ENCODE measurements around the gene TEP1. TPM values are rescaled to one million over a fixed set of nuclear protein-coding genes. Genes with fewer than 3 reads are reported as not detected.

TEP1 gene
- total and polyA plus RNA-seq, 10 of the 15 experiments (the other 5 are each of a cell fraction or from before 2014, with no cell fraction given), result 3.3 to 29.7 (median 16.8) TPM

GRCh38 chr14:20376071-20376588 lies 37.2 kb downstream of the TEP1 start:
- in situ Hi-C loops (cut with MboI) (no loop called here), intact Hi-C loops (cut with micrococcal nuclease; ENCODE audit: unreplicated experiment) (no loop called here)
- WGBS (ENCODE audit: insufficient coverage, insufficient replicate concordance, low lambda C conversion rate, missing lambda C conversion rate), result 99% methylated on average over 12 of the region's 12 CpGs
- SMC1A ChIA-PET (ENCODE audit: uncharacterized antibody, unreplicated experiment), result interaction anchor here (1.4 kb wide), 1 partner anchor 25 kb away, joined by 3 read pairs; no protein-coding TSS in a partner anchor
- Histone ChIP-seq H3K4me3 (no peak overlapping the region), H3K4me1 (ENCODE audit: control insufficient read depth, insufficient read depth, low read length) (no peaks in the 10 kb centered on the region), H4K20me1 (ENCODE audit: control insufficient read depth, insufficient read depth) (no peaks in the 10 kb centered on the region), H3K36me3 (ENCODE audit: control insufficient read depth in 2 of 2, insufficient read depth in 2 of 2, low read length in 1 of 2) (peaks cover 26 to 28% of the 10 kb centered on the region in 2 experiments), H2AFZ (ENCODE audit: control insufficient read depth, low read depth, low read length) (no peak overlapping the region), H3K79me2 (ENCODE audit: control insufficient read depth, insufficient read depth, low read length) (no peaks in the 10 kb centered on the region), H3K4me2 (ENCODE audit: control insufficient read depth, insufficient read depth) (no peak overlapping the region), H3K9ac (ENCODE audit: control insufficient read depth, insufficient read depth, low read length) (no peak overlapping the region), H3K27me3 (replicated peaks in 1 of 2; ENCODE audit: control insufficient read depth in 2 of 2, insufficient read depth in 2 of 2, low read length in 1 of 2) (no peaks in the 10 kb centered on the region), H3K9me3 (replicated peaks; ENCODE audit: control insufficient read depth, insufficient read depth, low read length) (no peaks in the 10 kb centered on the region), H3K27ac (ENCODE audit: control insufficient read depth, insufficient read depth) (no peak overlapping the region)
- no TSS peak for BruUV-seq (replicated peaks)
- POLR2A ChIA-PET, result no interaction called here
- CTCF ChIA-PET, result interaction anchor here (0.9 kb wide), 1 partner anchor 18 kb away, joined by 3 read pairs; no protein-coding TSS in a partner anchor
- FAIRE-seq (no peak), ATAC-seq (no peak), DNase-seq (ENCODE audit: low read depth, low spot score) (no peak)
- TF ChIP-seq BCL3 (IDR thresholded peaks at IDR 0.05; ENCODE audit: borderline replicate concordance, insufficient read depth, low read depth, low read length, poor library complexity, severe bottlenecking), result no peak
- no peak for TF ChIP-seq ZBED1 (IDR thresholded peaks at IDR 0.05; ENCODE audit: borderline replicate concordance)
- no peak for TF ChIP-seq GATAD2B (conservative IDR thresholded peaks at IDR 0.05; ENCODE audit: low read depth)
- TF ChIP-seq NBN (IDR thresholded peaks at IDR 0.05), result no peak
- RAD21 ChIA-PET (ENCODE audit: unreplicated experiment), result no interaction called here

GRCh38 chr14:20375471-20375870 lies 37.8 kb downstream of the TEP1 start:
- FAIRE-seq (no peak), ATAC-seq (no peak), DNase-seq (ENCODE audit: low read depth, low spot score) (no peak)
- Histone ChIP-seq H3K79me2 (ENCODE audit: control insufficient read depth, insufficient read depth, low read length) (no peaks in the 10 kb centered on the region), H3K4me3 (no peak overlapping the region), H4K20me1 (ENCODE audit: control insufficient read depth, insufficient read depth) (no peaks in the 10 kb centered on the region), H3K9me3 (replicated peaks; ENCODE audit: control insufficient read depth, insufficient read depth, low read length) (no peaks in the 10 kb centered on the region), H3K27ac (ENCODE audit: control insufficient read depth, insufficient read depth) (no peak overlapping the region), H3K9ac (ENCODE audit: control insufficient read depth, insufficient read depth, low read length) (no peak overlapping the region), H3K4me1 (ENCODE audit: control insufficient read depth, insufficient read depth, low read length) (no peaks in the 10 kb centered on the region), H3K4me2 (ENCODE audit: control insufficient read depth, insufficient read depth) (no peak overlapping the region), H3K36me3 (ENCODE audit: control insufficient read depth in 2 of 2, insufficient read depth in 2 of 2, low read length in 1 of 2) (peaks cover 24 to 30% of the 10 kb centered on the region in 2 experiments), H3K27me3 (replicated peaks in 1 of 2; ENCODE audit: control insufficient read depth in 2 of 2, insufficient read depth in 2 of 2, low read length in 1 of 2) (no peaks in the 10 kb centered on the region), H2AFZ (ENCODE audit: control insufficient read depth, low read depth, low read length) (no peak overlapping the region)
- ChIA-PET POLR2A (no interaction called here), RAD21 (ENCODE audit: unreplicated experiment) (no interaction called here), SMC1A (ENCODE audit: uncharacterized antibody, unreplicated experiment) (interaction anchor here (0.6 kb wide), 1 partner anchor 16 kb away, joined by 4 read pairs; no protein-coding TSS in a partner anchor), CTCF (interaction anchor here (0.6 to 1.6 kb wide), 4 partner anchors 29 to 481 kb away, joined by 3 read pairs; partner anchors contain the start of gene CCNB1IP1)
- BruUV-seq (replicated peaks), result no TSS peak
- in situ Hi-C loops (cut with MboI) (no loop called here), intact Hi-C loops (cut with micrococcal nuclease; ENCODE audit: unreplicated experiment) (no loop called here)
- 93% methylated on average over 3 of the region's 3 CpGs for WGBS (ENCODE audit: insufficient coverage, insufficient replicate concordance, low lambda C conversion rate, missing lambda C conversion rate)
- TF ChIP-seq ZNF217 (IDR thresholded peaks at IDR 0.05), result no peak
- TF ChIP-seq SIN3A (IDR thresholded peaks at IDR 0.05; ENCODE audit: low read depth, low read length), result no peak
- no peak for TF ChIP-seq POU2F2 (IDR thresholded peaks at IDR 0.05; ENCODE audit: borderline replicate concordance, low read depth, low read length)
- TF ChIP-seq CEBPB (IDR thresholded peaks at IDR 0.05; ENCODE audit: borderline replicate concordance in 1 of 2, low read depth in 2 of 2, low read length in 2 of 2), result no peak
- no peak for TF ChIP-seq ETV6 (conservative IDR thresholded peaks at IDR 0.05 in 1 of 2, IDR thresholded peaks at IDR 0.05 in 1 of 2; ENCODE audit: borderline replicate concordance in 1 of 2, low read depth in 1 of 2)
- no peak for TF ChIP-seq PAX8 (IDR thresholded peaks at IDR 0.05)
- no peak for TF ChIP-seq MTA3 (IDR thresholded peaks at IDR 0.05; ENCODE audit: borderline replicate concordance, low read length)
- no peak for TF ChIP-seq ATF2 (IDR thresholded peaks at IDR 0.05; ENCODE audit: low read length)
- no peak for TF ChIP-seq TCF12 (IDR thresholded peaks at IDR 0.05; ENCODE audit: low read depth, low read length)
- TF ChIP-seq CHD4 (IDR thresholded peaks at IDR 0.05), result no peak
- no peak for TF ChIP-seq STAT3 (IDR thresholded peaks at IDR 0.05; ENCODE audit: low read depth, low read length)
- TF ChIP-seq NR2C2 (IDR thresholded peaks at IDR 0.05; ENCODE audit: borderline replicate concordance, control insufficient read depth, insufficient read length, low read depth), result no peak
- no peak for TF ChIP-seq CBX5 (IDR thresholded peaks at IDR 0.05; ENCODE audit: low read depth)
